HG02884 (cell line): ENCODE measurements around the gene WDR72.
"Not testable (repeated sequence)": the region's sequence is repeated elsewhere in the genome, so short reads cannot be mapped to it uniquely, and the experiment has no call there.

Experiments used
- ATAC-seq: cut with Tn5 transposase; IDR thresholded peaks from one replicate; pipeline ENCODE4 v1.9.1; 2021; ENCODE audit warnings: mild to moderate bottlenecking, moderate library complexity; ENCODE audit not compliant: unreplicated experiment

WDR72 gene

DNA sequence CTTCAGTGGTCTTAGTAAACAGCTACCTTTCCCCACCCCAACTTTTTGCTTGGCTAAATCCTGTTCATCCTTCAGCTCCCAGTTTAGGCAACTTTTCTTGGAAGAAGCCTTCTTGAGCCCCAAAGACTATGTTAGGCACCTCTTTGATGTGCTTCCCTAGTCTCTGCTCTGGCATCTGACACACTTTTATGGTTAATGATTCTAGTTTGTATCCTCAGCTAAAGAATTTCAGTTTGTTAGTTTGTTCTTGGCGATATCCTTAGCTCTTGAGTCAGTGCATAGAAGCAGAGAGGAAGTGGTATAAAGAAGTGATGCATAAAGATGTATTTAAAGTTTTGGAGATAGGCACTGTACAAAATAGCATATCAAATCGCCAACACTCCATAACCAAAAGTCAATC is 168.4 kb downstream of the WDR72 start:
- ATAC-seq = no peak

DNA sequence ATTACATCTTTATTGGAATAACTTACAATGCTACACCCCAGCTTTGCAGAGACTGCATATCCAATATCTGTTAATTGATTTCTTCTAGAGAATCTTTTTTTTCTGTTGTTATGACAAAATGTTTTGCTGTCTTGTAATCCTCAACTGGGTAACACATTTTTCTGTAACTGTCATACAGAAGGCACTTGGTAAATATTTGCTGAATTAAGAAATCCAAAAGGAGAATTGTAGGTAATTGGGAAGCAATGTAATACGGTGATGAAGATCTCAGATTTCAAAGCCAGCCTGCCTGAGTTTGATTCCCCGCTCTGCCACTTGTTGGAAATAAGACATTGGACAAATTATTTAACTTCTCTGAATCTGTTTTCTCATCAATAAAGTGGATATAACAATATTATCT is 169.1 kb downstream of the WDR72 start:
- ATAC-seq = no peak

DNA sequence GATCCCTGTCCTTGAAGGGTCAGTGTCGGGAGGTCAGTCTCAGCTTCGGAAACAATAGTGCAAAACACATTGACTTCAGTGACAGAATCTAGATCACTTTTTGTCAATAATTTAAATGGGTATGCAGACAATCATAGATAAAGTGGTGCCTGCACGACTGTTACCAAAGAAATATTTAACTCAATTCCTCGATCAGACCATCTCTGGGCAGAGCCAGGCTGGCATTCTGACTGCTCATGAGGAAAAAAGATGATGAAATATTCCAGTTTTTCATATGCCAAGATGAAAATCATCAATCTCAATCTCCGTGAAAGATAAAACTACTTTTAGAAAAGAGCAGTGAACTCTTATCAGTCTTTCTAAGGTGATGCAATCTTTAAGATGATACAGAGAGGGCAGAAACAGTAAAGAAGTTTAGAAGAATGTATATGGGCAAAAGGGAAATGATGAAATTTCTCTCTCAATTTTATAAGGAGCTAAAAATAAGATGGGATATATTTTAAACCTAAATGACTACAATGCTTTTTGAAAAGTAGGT is 169.9 kb downstream of the WDR72 start:
- no peak for ATAC-seq

DNA sequence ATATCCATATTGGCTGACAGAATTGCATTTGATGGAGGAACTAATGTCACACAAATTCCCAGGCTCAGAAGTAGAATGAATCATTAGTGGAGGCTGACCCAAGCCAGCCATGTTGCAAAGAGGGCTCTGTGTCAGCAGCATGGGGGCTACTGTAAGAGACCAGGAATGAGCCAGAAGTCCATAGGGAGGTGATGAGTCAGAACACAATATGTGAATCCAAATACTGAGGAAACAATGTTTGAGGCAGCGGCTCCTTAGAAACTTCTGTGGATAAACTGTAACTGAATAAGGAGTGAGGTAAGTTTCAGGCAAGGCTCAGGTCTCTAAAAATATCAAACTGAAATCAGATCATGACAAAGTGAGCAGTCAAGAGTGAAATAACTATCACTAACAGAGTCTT is 170.7 kb downstream of the WDR72 start:
- no peak for ATAC-seq

DNA sequence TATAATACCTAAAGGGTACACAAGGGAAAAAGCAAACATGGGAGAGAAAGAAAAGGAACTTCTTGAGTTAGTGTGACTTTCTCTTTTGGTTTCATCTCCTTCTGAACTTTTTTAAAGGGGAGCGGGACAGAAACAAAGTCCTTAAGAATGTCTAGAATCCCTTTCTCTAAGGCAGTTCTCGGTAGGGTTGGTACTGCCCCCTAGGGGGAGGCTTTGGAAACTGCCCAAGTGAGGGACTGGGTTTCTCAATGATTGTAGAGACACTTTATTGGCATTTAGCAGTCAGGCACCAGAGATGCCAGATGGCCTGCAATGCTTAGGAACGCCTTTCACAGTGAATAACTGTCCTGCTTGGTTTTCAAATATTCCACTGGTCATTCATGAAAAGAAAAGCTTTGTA is 172.7 kb downstream of the WDR72 start:
- no peak for ATAC-seq

DNA sequence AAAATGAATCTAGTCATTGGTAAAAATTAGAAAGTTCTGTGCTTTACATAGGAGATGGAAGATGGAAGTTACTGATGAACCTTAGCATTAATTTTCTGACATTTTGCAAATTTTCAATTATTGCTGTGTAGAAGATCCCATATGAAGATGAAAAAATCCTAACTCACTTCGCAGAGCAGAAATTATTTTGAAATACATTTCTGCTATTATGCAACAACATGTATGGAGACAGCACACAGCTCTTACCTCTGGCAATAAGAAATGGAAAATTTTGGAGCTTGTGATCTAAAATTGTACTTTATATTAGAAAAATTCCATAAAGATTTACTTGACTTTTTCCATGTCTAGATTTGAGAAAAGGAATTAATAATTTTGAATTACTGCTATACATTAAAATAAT is 177.9 kb downstream of the WDR72 start:
- ATAC-seq = no peak

DNA sequence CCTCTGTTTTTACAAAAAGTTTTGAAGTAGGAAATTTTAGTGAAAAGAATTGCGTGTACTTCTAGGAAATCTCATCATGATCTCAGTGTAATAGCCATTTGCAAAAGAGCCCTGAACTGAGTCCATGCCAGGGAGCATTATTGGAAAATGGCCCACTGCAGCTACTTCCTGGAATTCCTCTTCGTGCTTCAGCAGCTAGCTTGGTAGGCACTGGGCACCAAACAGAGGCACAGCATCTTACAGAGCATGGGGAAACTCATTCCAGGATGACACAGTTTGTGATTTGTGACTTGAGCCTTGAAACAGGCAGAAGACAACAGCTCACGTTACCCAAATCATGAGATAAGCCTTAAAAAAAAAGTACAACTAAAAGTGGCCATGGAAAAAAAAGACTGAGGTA is 179.1 kb downstream of the WDR72 start:
- ATAC-seq = no peak

DNA sequence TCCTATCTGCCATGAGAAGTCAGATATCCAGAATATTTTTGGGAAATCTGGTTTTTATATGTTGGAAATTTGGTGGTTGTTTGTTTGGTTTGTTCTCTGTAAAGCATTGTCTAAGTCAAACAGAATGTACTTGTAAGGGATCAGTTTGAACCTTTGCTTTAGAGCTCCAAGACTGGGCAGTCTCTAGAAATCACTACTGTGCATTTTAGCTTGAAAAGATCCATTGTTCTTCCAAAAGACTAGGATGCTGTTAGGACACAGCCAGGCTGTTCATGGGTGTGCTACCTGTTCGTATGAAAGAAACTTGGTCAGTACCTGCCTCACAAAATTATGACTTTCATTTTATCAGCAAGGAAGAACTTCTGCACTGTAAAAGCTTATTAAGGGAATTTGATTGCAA is 182.6 kb downstream of the WDR72 start:
- ATAC-seq = no peak

DNA sequence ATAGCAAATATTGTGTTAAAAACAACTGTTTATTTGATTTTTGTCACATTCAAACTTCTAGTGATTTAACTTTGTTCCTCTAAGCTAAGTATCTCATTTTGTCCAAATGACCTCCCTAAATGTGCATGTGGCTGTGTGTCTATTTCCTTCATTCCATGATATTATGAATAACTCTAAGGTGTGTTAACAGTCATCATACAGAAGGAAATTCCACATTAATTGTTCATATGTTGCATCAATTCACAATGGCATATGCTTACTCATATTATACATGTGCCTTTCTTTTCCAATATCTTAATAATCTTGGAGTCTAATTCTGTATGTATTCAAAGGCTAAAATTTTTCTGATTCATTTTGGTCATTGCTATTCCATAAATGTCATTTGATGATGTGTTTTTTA is 186.4 kb downstream of the WDR72 start:
- no peak for ATAC-seq

DNA sequence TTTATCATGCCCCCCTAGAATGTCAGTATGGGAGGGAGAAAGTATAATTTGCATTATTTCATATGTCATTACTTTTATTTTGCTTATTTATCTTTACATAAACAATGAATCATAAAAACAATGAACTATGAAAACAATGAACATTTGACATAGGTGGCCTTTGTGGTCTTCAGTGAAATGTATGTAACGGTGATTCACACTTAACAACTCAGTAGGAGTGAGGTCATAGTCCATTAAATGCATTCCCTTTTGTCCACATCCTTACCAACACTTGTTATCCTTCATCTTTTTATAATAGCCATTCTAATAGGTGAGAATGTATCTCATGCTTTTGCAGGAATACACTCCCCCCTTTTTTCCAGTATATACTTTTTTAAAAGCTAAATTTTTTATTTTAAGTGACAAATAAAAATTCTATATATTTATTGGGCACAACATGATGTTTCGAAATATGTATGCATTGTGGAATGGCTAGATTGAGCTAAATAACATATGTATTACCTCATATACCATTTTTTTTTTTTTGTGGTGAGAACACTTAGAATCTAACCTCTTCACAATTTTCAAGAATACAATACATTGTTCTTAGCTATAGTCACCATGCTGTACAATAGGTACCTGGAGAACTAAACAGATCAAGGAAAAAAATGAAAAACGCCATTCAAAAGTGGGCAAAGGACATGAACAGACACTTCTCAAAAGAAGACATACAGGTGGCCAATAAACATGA is 189.5 kb downstream of the WDR72 start:
- no peak for ATAC-seq

DNA sequence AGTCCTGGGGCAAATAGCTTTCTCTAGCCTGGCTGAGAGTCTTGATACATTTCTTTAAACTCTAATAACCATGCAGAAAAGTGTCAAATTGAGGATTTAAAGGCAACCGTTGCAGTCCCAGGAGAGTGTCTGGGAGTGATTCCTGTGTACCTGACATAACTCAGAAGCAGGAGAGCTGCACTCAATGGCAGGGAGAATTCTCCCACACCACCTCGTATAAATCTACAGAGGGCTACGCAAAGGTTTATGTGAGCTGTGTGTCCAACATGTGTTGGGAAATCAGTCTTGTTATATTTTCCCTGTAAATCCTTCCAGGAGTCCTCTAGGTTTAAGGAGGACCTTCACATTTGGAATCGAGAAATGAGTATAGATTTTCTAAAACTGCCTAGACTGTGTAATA is 192.6 kb downstream of the WDR72 start:
- no peak for ATAC-seq

DNA sequence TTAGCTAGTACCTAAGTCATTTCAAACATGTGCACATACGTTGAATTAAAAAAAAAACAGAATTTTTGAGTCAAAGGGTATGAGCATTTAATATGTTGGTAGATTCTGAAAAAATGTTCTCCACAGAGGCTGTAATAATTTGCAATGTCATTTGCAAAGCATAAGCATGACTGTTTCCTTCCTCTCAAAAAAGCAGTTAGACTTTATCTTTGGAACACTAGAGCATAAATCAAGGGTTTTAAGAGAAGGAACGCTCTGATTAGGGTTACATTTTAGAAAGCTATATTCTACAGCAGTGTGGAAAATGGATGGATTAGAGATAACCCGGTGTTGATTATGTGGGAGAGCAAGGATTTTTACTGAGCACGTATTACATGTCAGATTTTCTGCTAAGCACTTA is 193.7 kb downstream of the WDR72 start:
- ATAC-seq = no peak

DNA sequence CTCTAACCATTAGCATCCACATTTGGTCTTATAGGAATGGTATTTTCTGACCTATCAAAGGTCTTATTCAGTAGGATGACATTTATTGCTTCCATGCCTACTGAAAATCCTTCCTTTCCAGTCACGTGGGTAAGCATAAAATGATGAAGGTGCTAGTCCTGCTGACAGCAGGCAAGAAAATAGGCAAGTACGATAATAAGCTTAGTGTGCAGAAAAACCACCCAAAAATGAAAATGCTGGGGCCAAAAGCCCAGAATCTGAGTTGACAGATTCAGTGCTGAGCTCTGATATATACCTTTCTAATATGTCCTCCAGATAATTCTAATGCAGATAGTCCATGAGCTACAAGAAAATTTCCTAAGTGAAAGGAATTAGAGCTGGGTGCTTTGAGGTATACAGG is 194.8 kb downstream of the WDR72 start:
- ATAC-seq = no peak

DNA sequence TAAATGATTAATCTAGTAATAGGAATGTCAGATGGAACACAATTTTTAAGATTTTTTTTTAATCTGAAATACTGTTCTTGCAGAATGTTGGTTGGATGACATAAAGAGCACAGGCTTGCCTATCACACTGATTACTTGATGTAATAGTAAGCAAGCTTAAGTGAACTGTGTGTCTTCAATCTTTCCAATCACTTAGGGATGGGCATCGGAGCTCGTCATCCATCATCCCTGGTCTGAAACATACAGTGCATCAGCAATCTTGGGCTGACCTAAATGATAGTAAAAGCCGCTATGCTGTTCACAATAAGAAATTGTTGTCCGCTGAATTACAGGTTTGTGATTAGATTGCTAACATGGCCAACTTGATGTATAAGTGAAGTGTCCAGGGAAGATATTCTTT is 195.8 kb downstream of the WDR72 start:
- no peak for ATAC-seq

DNA sequence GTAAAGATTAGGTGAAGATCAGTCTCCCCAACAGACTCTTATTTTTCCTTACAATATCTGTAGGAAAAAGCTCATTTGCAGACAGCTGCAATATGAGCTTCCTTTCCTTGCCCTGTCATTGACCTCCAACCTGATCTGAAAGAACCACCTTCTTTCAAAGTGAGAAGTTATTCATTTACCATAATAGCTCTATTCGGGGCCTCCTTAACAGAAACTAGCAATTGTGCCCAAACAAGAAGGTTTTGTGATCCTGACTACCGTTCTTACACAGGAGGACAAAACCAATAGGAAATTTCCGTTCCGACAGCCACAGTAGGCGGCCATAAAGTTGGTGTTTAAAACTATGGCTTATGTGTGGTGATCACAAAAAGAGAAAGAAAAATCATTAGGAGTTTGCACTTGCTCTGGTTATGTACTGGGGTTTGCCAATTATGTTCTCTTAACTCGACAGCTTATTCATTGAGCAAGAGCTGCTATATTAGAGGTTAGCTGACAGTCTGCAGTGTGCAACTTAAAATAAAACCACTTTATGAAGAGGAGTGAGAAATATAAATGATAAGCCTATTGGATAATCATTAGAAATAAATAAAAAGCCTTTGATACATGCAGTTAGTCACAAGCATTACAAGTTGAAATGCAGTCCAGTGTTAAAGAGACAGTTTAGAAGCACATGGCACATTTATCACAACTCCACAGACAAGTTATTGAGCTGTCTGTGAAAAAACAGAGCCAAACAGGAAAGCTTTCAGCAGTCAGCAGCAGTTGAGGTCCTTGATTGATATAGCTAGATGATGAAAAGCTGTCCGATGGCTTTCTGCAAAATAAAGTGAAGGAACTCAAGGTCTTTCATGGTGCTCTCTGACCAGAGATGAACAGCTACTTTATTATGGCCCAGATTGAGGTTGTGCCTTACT is 199.8 kb downstream of the WDR72 start:
- ATAC-seq = no peak

DNA sequence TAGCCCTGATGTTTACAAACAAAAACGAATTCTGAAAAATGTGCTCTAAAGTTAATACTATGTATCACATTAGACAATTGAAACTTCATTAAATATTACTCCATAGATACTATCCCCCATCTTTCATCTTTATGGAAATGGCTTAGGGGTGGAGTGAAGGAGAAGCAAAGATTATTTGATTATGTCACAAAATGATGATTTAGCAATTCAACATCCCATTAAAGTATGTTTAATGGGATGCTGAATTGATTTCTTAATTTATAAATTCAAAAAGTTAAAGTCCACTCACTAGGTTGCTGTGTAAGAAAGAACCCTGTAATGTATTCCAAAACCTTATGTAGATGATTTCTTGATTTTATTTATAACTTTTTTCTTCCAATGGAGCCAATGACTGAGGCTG is 201.1 kb downstream of the WDR72 start:
- no peak for ATAC-seq

DNA sequence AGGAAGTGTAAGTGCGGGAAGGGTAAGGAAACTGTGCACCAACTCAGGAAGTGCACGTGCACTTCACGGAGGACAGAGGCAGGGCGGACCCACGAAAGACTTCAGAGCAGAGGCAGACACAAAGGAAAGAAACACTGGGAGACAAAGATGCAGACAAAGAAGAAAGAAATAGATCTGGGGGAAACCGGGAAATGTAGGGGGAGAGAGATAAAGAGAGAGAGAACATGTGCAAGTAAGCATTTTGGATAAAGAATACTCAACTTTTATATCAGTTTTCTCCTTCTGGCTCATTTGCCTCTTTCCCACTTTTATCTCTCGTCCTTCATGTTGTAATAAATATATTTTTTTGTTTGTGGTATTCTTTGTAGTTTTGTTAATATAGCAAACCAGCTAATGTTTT is 204.2 kb downstream of the WDR72 start:
- ATAC-seq = no peak

DNA sequence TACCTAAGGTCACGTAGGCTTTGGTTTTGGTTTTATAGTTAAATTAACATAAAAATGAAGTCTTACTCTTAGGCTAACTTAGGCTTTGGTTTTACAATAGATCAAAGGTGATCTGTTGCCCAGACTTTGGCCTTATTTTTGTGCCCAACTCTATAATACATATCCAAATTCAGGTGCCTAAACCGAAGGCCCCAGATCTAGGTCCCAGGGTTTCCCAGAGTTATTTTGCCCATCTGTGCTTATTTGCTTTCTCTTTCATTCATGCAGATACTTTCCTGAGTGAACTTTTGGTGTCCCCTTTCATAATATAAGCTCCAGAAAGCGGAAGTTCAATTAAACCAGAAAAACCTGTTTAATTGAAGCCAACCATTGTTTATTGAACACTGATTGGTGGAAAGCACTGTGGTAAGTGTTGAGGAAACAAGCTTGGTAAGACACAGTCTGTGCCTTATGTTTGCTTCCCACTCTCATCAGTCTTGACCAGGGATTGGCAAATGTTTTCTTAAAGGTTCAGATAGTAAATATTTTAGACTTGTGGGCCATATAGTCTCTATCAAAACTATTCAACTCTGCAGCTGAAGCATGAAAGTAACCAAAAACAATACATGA is 209.7 kb downstream of the WDR72 start:
- ATAC-seq = no peak

DNA sequence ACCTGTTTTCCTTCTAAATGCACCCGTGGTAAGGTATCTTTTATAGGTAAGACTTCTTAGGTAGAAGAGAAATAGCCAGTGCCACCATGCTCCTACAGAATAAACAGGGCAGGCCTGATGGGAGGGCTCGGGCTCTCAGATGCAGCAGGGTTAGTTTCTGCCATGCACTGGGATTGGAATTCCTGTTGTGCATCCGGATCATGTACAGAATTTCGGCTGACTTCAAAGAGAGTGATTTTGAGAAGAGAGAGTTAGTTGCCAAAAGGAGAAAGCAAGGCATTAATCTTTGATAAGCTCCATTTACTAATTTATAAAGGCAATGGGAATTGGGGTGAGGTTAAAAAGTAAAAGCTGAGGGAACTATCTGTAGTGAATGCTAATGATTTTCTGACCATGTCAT is 211.2 kb downstream of the WDR72 start:
- no peak for ATAC-seq

DNA sequence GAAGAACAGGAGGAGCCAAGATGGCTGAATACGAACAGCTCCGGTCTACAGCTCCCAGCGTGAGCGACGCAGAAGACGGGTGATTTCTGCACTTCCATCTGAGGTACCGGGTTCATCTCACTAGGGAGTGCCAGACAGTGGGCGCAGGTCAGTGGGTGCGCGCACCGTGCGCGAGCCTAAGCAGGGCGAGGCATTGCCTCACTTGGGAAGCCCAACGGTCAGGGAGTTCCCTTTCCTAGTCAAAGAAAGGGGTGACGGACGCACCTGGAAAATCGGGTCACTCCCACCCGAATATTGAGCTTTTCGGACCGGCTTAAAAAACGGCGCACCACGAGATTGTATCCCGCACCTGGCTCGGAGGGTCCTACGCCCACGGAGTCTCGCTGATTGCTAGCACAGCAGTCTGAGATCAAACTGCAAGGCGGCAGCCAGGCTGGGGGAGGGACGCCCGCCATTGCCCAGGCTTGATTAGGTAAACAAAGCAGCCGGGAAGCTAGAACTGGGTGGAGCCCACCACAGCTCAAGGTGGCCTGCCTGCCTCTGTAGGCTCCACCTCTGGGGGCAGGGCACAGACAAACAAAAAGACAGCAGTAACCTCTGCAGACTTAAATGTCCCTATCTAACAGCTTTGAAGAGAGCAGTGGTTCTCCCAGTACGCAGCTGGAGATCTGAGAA is 218.7 kb downstream of the WDR72 start:
- not testable (repeated sequence) for ATAC-seq

DNA sequence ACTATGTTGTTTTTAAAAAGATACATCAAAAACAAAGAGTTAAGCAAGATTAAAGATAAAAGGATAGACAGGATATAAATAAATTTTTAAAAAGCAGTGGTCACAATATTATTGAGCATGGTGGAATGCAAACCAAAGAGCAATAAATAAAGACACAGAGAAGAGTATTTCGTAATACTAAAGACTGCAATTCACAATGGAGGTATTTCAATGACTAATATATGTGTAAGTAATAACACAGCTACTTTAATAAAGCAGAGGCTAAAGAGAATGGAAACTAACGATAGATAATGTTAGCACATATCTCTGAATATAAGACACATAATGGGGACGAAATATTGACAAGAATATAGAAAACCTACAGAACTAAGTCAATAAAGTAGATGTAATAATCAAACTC is 219.6 kb downstream of the WDR72 start:
- ATAC-seq = no peak
